Endothelial cell of hepatic sinusoid (primary cell): ENCODE data around the gene NOA1.

Source experiments
- in situ Hi-C: cut with HindIII; loops from 2 replicates; pipeline ENCODE4 v1.10.0; 2017; ENCODE audit warnings: low sequenced_read_pairs

Gene NOA1

GRCh38 chr4:56977321-56978012 lies at the start of gene NOA1:
TSS of gene NOA1 (minus strand) at chr4:56977606. CDS start at chr4:56977585, 21 bp downstream.
- in situ Hi-C loops: no loop called here

GRCh38 chr4:57023104-57023503 lies 45.7 kb upstream of the NOA1 start:
- in situ Hi-C loops: no loop called here

DNA sequence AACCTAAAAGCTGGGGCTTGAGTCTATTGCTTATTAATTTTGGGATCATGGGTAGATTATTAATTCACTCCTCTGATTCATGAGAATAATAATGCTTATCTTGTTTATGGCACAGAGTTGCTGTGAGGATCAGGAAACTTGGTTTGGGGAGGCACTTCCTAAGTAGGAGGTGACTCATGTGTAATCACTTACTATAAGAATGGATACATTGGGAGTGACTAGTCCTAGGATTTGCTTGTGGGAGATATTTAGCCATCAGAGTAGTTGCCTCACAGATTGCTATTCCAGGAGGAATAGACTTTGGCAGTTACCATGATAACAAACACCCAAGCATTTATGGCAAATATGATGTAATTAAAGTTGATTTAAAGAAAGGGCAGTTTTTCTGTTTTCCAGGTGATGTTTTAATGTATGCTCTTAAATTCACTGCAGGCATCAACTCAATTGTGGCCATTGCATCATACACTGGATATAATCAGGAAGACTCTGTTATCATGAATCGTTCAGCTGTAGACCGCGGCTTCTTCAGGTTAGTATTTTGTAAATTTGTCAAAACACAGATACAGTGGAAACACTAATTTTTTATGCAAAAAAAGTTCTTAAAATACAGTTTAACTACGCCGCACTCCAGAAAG lies 43.2 kb upstream of the NOA1 start:
- in situ Hi-C loops: no loop called here

- in situ Hi-C loops: no loop called here
These were observed 41.6 kb upstream of the NOA1 start for GRCh38 chr4:57018980-57019379.

DNA sequence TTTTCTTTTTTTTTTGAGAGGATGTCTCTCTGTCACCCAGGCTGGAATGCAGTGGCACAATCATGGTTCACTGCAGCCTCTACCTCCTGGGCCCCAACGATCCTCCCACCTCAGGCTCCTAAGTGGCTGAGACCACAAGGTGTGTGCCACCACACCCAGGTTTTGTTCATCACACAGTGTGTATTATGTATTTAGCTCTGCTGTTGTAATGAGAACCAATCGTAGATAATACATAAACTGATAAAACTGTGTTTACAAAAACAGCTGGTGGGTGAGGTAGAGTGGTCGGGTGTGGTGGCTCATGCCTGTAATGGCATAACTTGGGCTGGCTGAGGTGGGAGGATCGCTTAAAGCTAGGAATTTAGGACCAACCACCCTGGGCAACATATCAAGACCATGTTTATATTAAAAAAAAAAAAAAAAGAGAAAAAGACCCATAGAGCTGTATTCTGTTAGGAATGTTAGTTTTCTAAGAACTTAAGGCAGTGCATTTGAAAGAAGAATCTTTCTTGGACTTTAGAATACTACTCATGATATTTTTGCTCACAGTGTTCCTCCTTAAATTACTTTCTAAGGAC lies 36.2 kb upstream of the NOA1 start:
- in situ Hi-C loops: no loop called here

GRCh38 chr4:56999751-57000150 lies 22.3 kb upstream of the NOA1 start:
- in situ Hi-C loops: loop anchor here (5.0 kb wide), 1 partner anchor 92 kb away; the partner anchor contains the start of gene REST

GRCh38 chr4:56995525-56995924 lies 18.1 kb upstream of the NOA1 start:
- in situ Hi-C loops: loop anchor here (5.0 kb wide), 1 partner anchor 88 kb away; the partner anchor contains the start of gene REST

DNA sequence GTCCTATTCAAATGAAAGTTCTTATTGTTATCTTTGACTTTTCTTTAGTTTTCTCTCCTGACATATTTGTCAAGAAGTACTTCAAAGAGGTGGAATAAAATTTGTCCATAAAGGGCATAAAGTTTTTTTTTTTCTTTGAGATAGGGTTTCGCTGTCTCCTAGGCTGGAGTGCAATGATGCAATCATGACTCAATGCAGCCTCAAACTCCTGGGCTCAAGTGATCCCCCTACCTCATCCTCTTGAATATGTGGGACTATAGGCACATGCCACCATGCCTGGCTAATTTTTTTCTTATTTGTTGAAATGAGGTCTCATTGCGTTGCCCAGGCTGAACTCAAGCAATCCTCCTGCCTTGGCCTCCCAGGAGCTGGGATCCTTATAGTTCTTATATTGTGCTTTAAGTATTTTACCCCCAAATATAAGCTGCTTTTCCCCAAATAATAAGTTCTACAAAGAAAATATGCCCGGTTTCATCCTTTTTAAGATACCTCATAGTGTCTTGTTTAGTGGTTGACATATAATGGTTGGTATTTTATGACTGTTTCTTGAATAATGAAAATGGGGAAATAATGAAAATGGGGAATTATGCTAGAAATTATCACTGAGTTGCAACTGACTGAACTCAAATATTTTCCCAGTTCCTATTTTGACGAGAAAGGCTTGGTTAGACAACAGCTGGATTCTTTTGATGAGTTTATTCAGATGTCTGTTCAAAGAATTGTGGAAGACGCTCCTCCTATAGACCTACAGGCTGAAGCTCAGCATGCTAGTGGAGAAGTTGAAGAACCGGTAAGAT lies 12.9 kb upstream of the NOA1 start:
- in situ Hi-C loops: no loop called here

GRCh38 chr4:56986952-56987351 lies 9.5 kb upstream of the NOA1 start:
- in situ Hi-C loops: no loop called here

DNA sequence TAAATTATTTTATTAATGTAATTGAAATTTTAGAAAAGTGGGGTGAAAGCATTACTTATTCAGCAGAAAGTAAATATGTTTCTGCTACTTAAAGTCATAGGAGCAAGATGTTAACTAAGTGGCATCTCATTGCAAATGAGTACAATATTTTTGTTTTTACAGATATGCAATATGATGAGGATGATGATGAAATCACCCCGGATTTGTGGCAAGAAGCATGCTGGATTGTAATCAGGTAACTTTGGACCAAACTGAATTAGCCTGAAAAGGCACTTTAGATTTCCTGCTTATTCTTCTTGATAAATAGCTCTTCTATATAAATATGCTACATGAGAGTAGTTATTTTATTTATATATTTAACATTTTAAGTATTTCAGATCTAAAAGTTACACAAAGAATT lies 8.8 kb upstream of the NOA1 start:
- in situ Hi-C loops: no loop called here

- in situ Hi-C loops: no loop called here
These were observed 4.4 kb upstream of the NOA1 start for GRCh38 chr4:56981795-56982201.

- in situ Hi-C loops: no loop called here
These were observed 2.1 kb upstream of the NOA1 start for GRCh38 chr4:56979421-56980072.

- in situ Hi-C loops: no loop called here
These were observed 1.4 kb upstream of the NOA1 start, which contains the start of gene POLR2B for GRCh38 chr4:56978750-56979303. TSS of gene POLR2B (plus strand) at chr4:56978896. CDS start at chr4:56978986, 90 bp downstream.

GRCh38 chr4:56976837-56977320 lies 527 bp downstream of the NOA1 start:
- in situ Hi-C loops: no loop called here

DNA sequence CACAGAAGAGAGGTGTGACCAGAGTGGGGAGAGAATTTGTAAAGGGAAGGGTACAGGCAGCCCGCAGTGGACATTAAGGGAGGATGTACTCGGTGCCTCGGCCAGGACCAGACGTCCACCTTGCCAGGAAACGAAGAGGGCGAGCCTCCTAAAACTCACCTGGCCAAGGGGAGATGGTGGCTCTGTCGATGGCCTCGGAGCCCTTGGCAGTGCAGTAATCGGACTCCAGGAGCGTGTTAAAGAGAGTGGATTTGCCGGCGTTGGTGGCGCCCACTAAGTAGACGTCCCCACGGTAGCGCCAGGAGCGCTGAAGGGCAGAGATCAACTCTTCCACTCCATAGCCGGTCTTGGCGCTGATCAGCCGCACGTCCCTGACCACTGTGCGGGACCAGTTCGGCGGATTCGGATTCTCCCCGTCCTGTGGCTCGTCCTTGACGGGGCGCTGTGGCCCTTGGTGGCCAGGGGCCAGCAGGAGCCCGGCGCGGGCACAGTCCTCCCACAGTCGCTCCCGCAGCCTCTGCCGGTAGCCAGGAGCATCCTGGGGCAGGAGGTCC lies 1.0 kb downstream of the NOA1 start:
- in situ Hi-C loops: no loop called here

GRCh38 chr4:56973336-56973735 lies 4.1 kb downstream of the NOA1 start:
- in situ Hi-C loops: no loop called here

GRCh38 chr4:56972809-56973208 lies 4.6 kb downstream of the NOA1 start:
- in situ Hi-C loops: no loop called here

DNA sequence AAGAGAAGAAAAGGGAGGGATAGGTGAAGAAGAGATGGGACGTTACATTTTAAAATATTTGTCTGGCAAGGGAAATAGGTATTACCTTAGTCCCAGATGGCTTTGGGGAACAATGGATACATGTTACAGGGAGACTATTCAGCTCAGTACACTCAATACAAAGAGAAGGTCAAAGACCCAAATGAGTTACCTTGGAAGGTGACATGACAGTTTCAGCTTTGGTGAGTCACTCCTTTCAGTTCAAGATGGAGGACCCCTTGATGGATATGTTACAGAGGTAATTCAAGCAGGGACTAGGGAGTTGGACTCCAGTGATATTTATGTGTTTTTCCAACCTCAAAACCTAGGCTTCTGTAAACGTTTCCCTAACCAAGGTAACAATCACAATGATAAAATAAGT lies 5.0 kb downstream of the NOA1 start:
- in situ Hi-C loops: no loop called here

GRCh38 chr4:56971383-56971782 lies 6.0 kb downstream of the NOA1 start:
- in situ Hi-C loops: no loop called here

- in situ Hi-C loops: no loop called here
These were observed 16.3 kb downstream of the NOA1 start for GRCh38 chr4:56961107-56961500.
